ENCODE measurements around the gene HNRNPD. TPM values are rescaled to one million over a fixed set of nuclear protein-coding genes. Genes with fewer than 3 reads are reported as not detected.
"Not testable (repeated sequence)": the region's sequence is repeated elsewhere in the genome, so short reads cannot be mapped to it uniquely, and the experiment has no call there.

Gene HNRNPD
- total RNA-seq, 2 donors from 2014 or later = 63.2 to 110 TPM

DNA sequence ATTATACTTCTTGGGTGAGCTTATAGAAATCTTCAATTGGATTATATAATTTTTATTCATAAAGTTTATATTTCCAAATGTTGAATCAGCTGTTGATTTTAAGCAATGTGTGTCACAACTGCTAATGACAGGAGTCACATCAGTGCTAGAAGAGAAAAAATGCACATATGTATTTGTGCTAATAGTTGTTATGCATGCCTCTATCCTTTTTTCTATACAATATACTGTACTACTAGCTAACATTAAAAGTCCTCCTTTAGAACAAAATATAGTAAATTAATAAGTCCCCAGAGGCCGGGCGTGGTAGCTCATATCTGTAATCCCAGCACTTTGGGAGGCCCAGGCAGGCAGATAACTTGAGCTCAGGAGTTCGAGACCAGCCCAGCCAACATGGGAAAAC is 23.7 kb upstream of the HNRNPD start:
- H3K4me3 ChIP-seq = no peak overlapping the region
- no peaks in the 10 kb centered on the region for H3K36me3 ChIP-seq
- ATAC-seq (ENCODE audit: insufficient number of reproducible peaks, low FRiP score, low read depth) (no peak), DNase-seq (ENCODE audit: low spot score) (no peak)
- H3K27me3 ChIP-seq (replicated peaks; ENCODE audit: insufficient read depth) = no peaks in the 10 kb centered on the region
- no peaks in the 10 kb centered on the region for H3K4me1 ChIP-seq (ENCODE audit: control insufficient read depth in 1 of 2, low read depth in 2 of 2)
- TF ChIP-seq, protein P1, sequence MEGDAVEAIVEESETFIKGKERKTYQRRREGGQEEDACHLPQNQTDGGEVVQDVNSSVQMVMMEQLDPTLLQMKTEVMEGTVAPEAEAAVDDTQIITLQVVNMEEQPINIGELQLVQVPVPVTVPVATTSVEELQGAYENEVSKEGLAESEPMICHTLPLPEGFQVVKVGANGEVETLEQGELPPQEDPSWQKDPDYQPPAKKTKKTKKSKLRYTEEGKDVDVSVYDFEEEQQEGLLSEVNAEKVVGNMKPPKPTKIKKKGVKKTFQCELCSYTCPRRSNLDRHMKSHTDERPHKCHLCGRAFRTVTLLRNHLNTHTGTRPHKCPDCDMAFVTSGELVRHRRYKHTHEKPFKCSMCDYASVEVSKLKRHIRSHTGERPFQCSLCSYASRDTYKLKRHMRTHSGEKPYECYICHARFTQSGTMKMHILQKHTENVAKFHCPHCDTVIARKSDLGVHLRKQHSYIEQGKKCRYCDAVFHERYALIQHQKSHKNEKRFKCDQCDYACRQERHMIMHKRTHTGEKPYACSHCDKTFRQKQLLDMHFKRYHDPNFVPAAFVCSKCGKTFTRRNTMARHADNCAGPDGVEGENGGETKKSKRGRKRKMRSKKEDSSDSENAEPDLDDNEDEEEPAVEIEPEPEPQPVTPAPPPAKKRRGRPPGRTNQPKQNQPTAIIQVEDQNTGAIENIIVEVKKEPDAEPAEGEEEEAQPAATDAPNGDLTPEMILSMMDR (IDR thresholded peaks at IDR 0.05) = no peak
- H3K9me3 ChIP-seq = no peaks in the 10 kb centered on the region
- H3K27ac ChIP-seq = no peak overlapping the region

DNA sequence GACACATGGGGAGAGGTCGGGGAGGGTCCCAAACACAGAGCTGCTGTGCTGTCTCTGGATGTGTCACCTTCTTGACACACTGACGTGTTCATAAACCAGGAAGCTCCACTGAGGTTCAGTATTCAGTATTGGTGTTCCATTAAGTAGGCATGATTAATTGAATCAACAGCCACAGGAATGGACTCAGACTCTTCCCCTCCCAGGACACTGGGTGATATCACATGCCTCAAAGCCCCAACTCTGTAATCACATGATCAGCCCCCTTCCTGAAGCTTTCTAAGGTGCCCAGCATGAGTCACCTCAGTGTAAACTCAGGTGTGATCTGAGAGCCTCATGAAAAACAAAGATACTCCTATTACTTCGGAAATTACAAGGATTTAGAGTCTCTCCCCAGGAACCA is 21.1 kb upstream of the HNRNPD start:
- no peak overlapping the region for H3K4me3 ChIP-seq
- H3K36me3 ChIP-seq = no peaks in the 10 kb centered on the region
- TF ChIP-seq, protein P1 (IDR thresholded peaks at IDR 0.05) = no peak
- DNase-seq (ENCODE audit: low spot score) (no peak), ATAC-seq (ENCODE audit: insufficient number of reproducible peaks, low FRiP score, low read depth) (no peak)
- no peaks in the 10 kb centered on the region for H3K27me3 ChIP-seq (replicated peaks; ENCODE audit: insufficient read depth)
- H3K9me3 ChIP-seq = no peaks in the 10 kb centered on the region
- no peak overlapping the region for H3K27ac ChIP-seq
- H3K4me1 ChIP-seq (ENCODE audit: control insufficient read depth in 1 of 2, low read depth in 2 of 2) = no peaks in the 10 kb centered on the region

DNA sequence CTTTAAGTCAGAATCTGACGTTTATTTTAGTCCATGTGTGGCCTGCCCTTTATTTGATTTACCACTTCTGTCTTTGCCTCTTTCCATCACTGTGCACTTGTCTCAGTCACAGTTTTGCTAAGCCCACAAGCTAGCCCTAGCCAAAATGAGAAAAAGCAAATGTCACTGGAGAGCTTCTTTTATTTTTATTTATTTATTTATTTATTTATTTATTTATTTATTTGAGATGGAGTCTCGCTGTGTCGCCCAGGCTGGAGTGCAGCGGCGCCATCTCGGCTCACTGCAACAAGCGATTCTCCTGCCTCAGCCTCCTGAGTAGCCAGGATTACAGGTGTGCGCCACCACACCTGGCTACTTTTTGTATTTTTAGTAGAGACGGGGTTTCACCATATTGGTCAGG is 16.3 kb upstream of the HNRNPD start:
- H3K4me3 ChIP-seq; H3K27ac ChIP-seq; ATAC-seq (ENCODE audit: insufficient number of reproducible peaks, low FRiP score, low read depth); DNase-seq (ENCODE audit: low spot score); H3K4me1 ChIP-seq (ENCODE audit: control insufficient read depth in 1 of 2, low read depth in 2 of 2); H3K9me3 ChIP-seq; H3K27me3 ChIP-seq (replicated peaks; ENCODE audit: insufficient read depth); H3K36me3 ChIP-seq: not testable (repeated sequence)

DNA sequence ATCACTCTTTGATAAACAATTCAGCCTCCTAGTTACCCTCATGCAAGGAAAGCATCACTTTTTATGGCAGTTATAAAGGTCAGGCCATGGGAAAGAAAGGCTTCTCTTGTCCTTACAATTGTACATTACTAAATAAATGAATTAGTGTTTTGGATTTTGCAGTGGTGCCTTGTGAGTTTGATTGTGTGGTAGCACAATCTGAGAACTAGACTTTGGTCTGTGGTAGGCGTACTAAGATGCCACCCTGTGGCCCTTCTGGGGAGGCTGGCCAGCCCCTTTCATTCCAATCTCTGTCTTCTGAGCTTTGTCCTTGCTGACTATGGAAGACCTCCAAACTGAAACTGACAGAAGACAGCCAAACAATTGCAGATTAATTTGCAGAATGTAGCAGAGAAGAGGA is 14.6 kb upstream of the HNRNPD start:
- ATAC-seq (ENCODE audit: insufficient number of reproducible peaks, low FRiP score, low read depth) = no peak
- H3K4me3 ChIP-seq = no peak overlapping the region
- H3K4me1 ChIP-seq (ENCODE audit: control insufficient read depth in 1 of 2, low read depth in 2 of 2) = no peaks in the 10 kb centered on the region
- no peak for DNase-seq (ENCODE audit: low spot score)
- H3K36me3 ChIP-seq = no peaks in the 10 kb centered on the region
- H3K27ac ChIP-seq = no peak overlapping the region
- no peaks in the 10 kb centered on the region for H3K27me3 ChIP-seq (replicated peaks; ENCODE audit: insufficient read depth)
- TF ChIP-seq, protein P1 (IDR thresholded peaks at IDR 0.05) = no peak
- H3K9me3 ChIP-seq = no peaks in the 10 kb centered on the region

DNA sequence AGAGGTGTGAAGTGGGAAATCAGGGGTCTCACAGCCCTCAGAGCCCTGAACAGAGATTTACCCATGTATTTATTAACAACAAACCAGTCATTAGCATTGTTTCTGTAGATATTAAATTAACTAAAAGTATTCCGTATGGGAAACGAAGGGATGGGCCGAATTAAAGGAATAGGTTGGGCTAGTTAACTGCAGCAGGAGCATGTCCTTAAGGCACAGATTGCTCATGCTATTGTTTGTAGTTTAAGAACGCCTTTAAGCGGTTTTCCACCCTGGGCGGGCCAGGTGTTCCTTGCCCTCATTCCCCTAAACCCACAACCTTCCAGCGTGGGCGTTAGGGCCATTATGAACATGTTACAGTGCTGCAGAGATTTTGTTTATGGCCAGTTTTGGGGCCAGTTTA is 12.5 kb upstream of the HNRNPD start:
- not testable (repeated sequence) for ATAC-seq (ENCODE audit: insufficient number of reproducible peaks, low FRiP score, low read depth); DNase-seq (ENCODE audit: low spot score)

DNA sequence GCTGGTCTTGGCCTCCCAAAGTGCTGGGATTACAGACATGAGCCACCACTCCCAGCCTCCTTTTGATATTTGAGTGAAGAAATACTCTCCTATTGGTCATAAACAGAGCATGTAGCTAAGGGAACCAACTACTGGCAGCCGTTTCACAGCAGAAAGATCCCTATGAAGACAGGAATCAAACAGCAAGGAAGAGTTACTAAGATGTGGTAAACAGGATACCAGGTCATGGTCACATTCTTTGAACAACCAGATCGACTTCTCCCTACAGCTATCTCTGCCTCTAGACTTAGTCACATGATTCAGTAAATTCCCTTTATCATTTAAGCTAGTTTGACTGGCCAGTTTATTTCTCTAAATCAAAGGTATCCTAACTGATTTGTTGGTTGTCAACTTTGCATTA is 9.0 kb upstream of the HNRNPD start:
- no peak for DNase-seq (ENCODE audit: low spot score)
- Histone ChIP-seq H3K27ac (no peak overlapping the region), H3K4me3 (no peak overlapping the region), H3K4me1 (ENCODE audit: control insufficient read depth in 1 of 2, low read depth in 2 of 2) (no peaks in the 10 kb centered on the region), H3K36me3 (no peaks in the 10 kb centered on the region), H3K27me3 (replicated peaks; ENCODE audit: insufficient read depth) (no peaks in the 10 kb centered on the region), H3K9me3 (no peaks in the 10 kb centered on the region)
- TF ChIP-seq, protein P1 (IDR thresholded peaks at IDR 0.05) = no peak
- ATAC-seq (ENCODE audit: insufficient number of reproducible peaks, low FRiP score, low read depth) = no peak

More for the DNA sequence above, 12.5 kb upstream of the HNRNPD start:
- H3K9me3 ChIP-seq; H3K27me3 ChIP-seq (replicated peaks; ENCODE audit: insufficient read depth); H3K27ac ChIP-seq; H3K36me3 ChIP-seq; H3K4me1 ChIP-seq (ENCODE audit: control insufficient read depth in 1 of 2, low read depth in 2 of 2); H3K4me3 ChIP-seq: not testable (repeated sequence)

All from thoracic aorta (tissue), 2 donors.